H1 (cell line): ENCODE results near the gene FMO5.

Experiments used
- CHD2 ChIP-seq: IDR thresholded peaks from 2 replicates; pipeline ENCODE4 v1.6.1; 2012; ENCODE audit warnings: low read length, improper control_type of control experiment
- CREB1 ChIP-seq: IDR thresholded peaks from 2 replicates; pipeline ENCODE4 v1.6.1; 2012; ENCODE audit warnings: inconsistent platforms
- EP300 ChIP-seq, 2 experiments: IDR thresholded peaks; 1 replicate in 1 of 2; 2 replicates in 1 of 2; pipeline ENCODE4 v1.6.1; 2011 to 2012; ENCODE audit warnings: low read depth in 2 of 2, low read length in 2 of 2, mild to moderate bottlenecking in 2 of 2, borderline replicate concordance in 1 of 2, inconsistent platforms in 1 of 2, moderate library complexity in 1 of 2
- MAX ChIP-seq: IDR thresholded peaks from 2 replicates; pipeline ENCODE4 v1.6.1; 2012; ENCODE audit warnings: inconsistent platforms
- RFX5 ChIP-seq: IDR thresholded peaks from 2 replicates; pipeline ENCODE4 v1.6.1; 2011; ENCODE audit warnings: low read depth, low read length, improper control_type of control experiment, borderline replicate concordance
- YY1 ChIP-seq: IDR thresholded peaks from 2 replicates; pipeline ENCODE4 v1.6.1; 2011; ENCODE audit warnings: low read depth, mild to moderate bottlenecking, low read length
- TF ChIP-seq, protein P1 (sequence below), 3 experiments: IDR thresholded peaks; 1 replicate in 2 of 3; 2 replicates in 1 of 3; pipeline versions ENCODE4 v1.5.1 to v1.6.1; 2011; ENCODE audit warnings: low read length in 3 of 3, mild to moderate bottlenecking in 3 of 3, inconsistent platforms in 2 of 3, low read depth in 1 of 3, moderate library complexity in 1 of 3; ENCODE audit not compliant: insufficient read depth in 1 of 3; ENCODE audit errors: control extremely low read depth in 1 of 3
- TF ChIP-seq, protein P2 (sequence below): IDR thresholded peaks from 2 replicates; pipeline ENCODE4 v1.6.1; 2012; ENCODE audit warnings: low read length, inconsistent platforms

GRCh38 chr1:147201276-147201675, 23.9 kb downstream of the FMO5 start:
- TF ChIP-seq, protein P1, sequence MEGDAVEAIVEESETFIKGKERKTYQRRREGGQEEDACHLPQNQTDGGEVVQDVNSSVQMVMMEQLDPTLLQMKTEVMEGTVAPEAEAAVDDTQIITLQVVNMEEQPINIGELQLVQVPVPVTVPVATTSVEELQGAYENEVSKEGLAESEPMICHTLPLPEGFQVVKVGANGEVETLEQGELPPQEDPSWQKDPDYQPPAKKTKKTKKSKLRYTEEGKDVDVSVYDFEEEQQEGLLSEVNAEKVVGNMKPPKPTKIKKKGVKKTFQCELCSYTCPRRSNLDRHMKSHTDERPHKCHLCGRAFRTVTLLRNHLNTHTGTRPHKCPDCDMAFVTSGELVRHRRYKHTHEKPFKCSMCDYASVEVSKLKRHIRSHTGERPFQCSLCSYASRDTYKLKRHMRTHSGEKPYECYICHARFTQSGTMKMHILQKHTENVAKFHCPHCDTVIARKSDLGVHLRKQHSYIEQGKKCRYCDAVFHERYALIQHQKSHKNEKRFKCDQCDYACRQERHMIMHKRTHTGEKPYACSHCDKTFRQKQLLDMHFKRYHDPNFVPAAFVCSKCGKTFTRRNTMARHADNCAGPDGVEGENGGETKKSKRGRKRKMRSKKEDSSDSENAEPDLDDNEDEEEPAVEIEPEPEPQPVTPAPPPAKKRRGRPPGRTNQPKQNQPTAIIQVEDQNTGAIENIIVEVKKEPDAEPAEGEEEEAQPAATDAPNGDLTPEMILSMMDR (IDR thresholded peaks at IDR 0.05; ENCODE audit: control extremely low read depth in 1 of 3, insufficient read depth in 1 of 3, low read depth in 1 of 3, low read length in 3 of 3): no peak
- TF ChIP-seq RFX5 (no peak), YY1 (no peak), MAX (no peak), CREB1 (no peak), EP300 (IDR thresholded peaks at IDR 0.05; ENCODE audit: borderline replicate concordance in 1 of 2, low read depth in 2 of 2, low read length in 2 of 2) (no peak), CHD2 (no peak)
- TF ChIP-seq, protein P2, sequence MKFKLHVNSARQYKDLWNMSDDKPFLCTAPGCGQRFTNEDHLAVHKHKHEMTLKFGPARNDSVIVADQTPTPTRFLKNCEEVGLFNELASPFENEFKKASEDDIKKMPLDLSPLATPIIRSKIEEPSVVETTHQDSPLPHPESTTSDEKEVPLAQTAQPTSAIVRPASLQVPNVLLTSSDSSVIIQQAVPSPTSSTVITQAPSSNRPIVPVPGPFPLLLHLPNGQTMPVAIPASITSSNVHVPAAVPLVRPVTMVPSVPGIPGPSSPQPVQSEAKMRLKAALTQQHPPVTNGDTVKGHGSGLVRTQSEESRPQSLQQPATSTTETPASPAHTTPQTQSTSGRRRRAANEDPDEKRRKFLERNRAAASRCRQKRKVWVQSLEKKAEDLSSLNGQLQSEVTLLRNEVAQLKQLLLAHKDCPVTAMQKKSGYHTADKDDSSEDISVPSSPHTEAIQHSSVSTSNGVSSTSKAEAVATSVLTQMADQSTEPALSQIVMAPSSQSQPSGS: no peak
